GM21360 (cell line): ENCODE results near the gene OR6C76.

Experiments used
- ATAC-seq: cut with Tn5 transposase; IDR thresholded peaks from one replicate; pipeline ENCODE4 v1.9.1; 2021; ENCODE audit warnings: mild to moderate bottlenecking, moderate library complexity; ENCODE audit not compliant: unreplicated experiment

The OR6C76 gene

DNA sequence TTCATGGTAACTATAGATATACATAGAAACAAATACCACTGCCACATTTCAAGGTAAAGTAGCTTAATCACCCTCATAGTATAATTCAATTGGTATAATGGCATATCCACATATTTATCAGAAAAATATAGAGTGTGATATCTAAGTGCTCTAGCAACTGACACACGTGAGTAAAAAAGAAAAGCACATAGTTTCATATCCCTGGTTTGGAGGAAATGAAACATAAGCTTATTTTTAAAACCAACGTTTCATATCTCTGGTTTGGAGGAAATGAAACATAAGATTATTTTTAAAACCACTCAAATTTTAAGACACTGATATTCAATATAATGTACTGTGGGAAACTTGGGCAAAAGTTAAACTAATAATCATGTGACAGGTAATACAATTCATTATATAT is 41.8 kb downstream of the OR6C76 start:
- peak; percentile 80 for ATAC-seq

GRCh38 chr12:55469291-55469690 is 43.2 kb downstream of the OR6C76 start:
- ATAC-seq: no peak

- ATAC-seq: no peak
These were observed 44.2 kb downstream of the OR6C76 start, which contains the start of gene OR6C70 for GRCh38 chr12:55470088-55470829. OR6C70 (minus strand) TSS chr12:55470138; CDS start chr12:55470138, 0 bp downstream.

GRCh38 chr12:55472264-55472663 is 46.2 kb downstream of the OR6C76 start:
- ATAC-seq: no peak
